Hepatocyte (in vitro differentiated cells): Measurements from ENCODE around the gene REV3L. TPM values are rescaled to one million over a fixed set of nuclear protein-coding genes. Genes with fewer than 3 reads are reported as not detected.
"Not testable (repeated sequence)": the region's sequence is repeated elsewhere in the genome, so short reads cannot be mapped to it uniquely, and the experiment has no call there.

Source experiments
- DNase-seq: peaks from one replicate; pipeline ENCODE4 v3.0.0-alpha.2; 2016; ENCODE audit warnings: low spot score
- H2AFZ ChIP-seq: fragments of 200-600 bp; sonication (generic); 2 replicates; pipeline ENCODE4 v1.6.0; 2016; ENCODE audit warnings: antibody characterized with exemption, mild to moderate bottlenecking
- H3K27ac ChIP-seq: fragments of 200-600 bp; sonication (generic); 2 replicates; pipeline ENCODE4 v1.5.1; 2016; ENCODE audit warnings: mild to moderate bottlenecking
- H3K27me3 ChIP-seq: fragments of 200-600 bp; sonication (generic); 2 replicates; pipeline ENCODE4 v1.6.1; 2016
- H3K36me3 ChIP-seq: fragments of 200-600 bp; sonication (generic); replicated peaks from 2 replicates; pipeline ENCODE4 v1.5.1; 2016; ENCODE audit warnings: low read depth; ENCODE audit not compliant: insufficient read depth
- H3K4me1 ChIP-seq: fragments of 200-600 bp; sonication (generic); 2 replicates; pipeline ENCODE4 v1.5.1; 2016; ENCODE audit warnings: mild to moderate bottlenecking, moderate library complexity; ENCODE audit not compliant: insufficient read depth
- H3K4me2 ChIP-seq: fragments of 200-600 bp; sonication (generic); 2 replicates; pipeline ENCODE4 v1.6.0; 2016
- H3K4me3 ChIP-seq: fragments of 200-600 bp; sonication (generic); 2 replicates; pipeline ENCODE4 v1.5.1; 2016; ENCODE audit warnings: mild to moderate bottlenecking
- H3K79me2 ChIP-seq: fragments of 200-600 bp; sonication (generic); 2 replicates; pipeline ENCODE4 v1.6.0; 2017; ENCODE audit warnings: mild to moderate bottlenecking
- H3K9me2 ChIP-seq: fragments of 200-600 bp; sonication (generic); replicated peaks from 2 replicates; pipeline ENCODE4 v1.6.0; 2017; ENCODE audit warnings: mild to moderate bottlenecking; ENCODE audit not compliant: insufficient read depth
- H3K9me3 ChIP-seq: fragments of 200-600 bp; sonication (generic); 2 replicates; pipeline ENCODE4 v1.5.1; 2016; ENCODE audit warnings: low read depth, mild to moderate bottlenecking
- H4K20me1 ChIP-seq: fragments of 200-600 bp; sonication (generic); 2 replicates; pipeline ENCODE4 v1.6.0; 2016; ENCODE audit warnings: mild to moderate bottlenecking; ENCODE audit not compliant: insufficient read depth, poor library complexity, severe bottlenecking
- EZH2 ChIP-seq: fragments of 200-600 bp; sonication (generic); IDR thresholded peaks from 2 replicates; pipeline ENCODE4 v1.6.1; 2016; ENCODE audit warnings: antibody characterized with exemption, mild to moderate bottlenecking, borderline replicate concordance
- EZH2phosphoT487 ChIP-seq: fragments of 200-600 bp; sonication (generic); IDR thresholded peaks from one replicate; pipeline ENCODE4 v1.6.1; 2018; ENCODE audit warnings: antibody characterized with exemption, mild to moderate bottlenecking, low read depth, moderate library complexity; ENCODE audit not compliant: unreplicated experiment, severe bottlenecking
- WGBS: methylation state at CpG from one replicate; pipeline ENCODE4 v1.1.6; 2016; ENCODE audit warnings: low lambda C conversion rate; ENCODE audit errors: missing lambda C conversion rate; 5-methylcytosine and 5-hydroxymethylcytosine counted together
- polyA plus RNA-seq: library from polyadenylated mRNA; unstranded; fragments of >200 nt; fragmentation: Nextera tagmentation; extraction: Ambion mirVana; gene quantifications from 2 replicates; pipeline ENCODE4 v1.2.1, GENCODE V29; 2016
- total RNA-seq: library from RNA; depleted of rRNA; stranded (reverse); fragments of >200 nt; gene quantifications from 2 replicates; pipeline ENCODE4 v1.2.3, GENCODE V29; 2014
- TF ChIP-seq, protein P1 (sequence below): fragments of 200-600 bp; sonication (generic); IDR thresholded peaks from 2 replicates; pipeline ENCODE4 v1.5.1; 2016; ENCODE audit warnings: antibody characterized with exemption, mild to moderate bottlenecking; ENCODE audit not compliant: poor library complexity

Gene REV3L
- total and polyA plus RNA-seq, 2 experiments from 2014 or later, result 17.6 to 29.4 TPM

- DNase-seq, result no peak
- Histone ChIP-seq H3K36me3 (no peaks in the 10 kb centered on the region), H3K27ac (no peak overlapping the region), H3K9me2 (no peaks in the 10 kb centered on the region), H2AFZ (no peak overlapping the region), H3K9me3 (no peaks in the 10 kb centered on the region), H3K79me2 (no peaks in the 10 kb centered on the region), H3K27me3 (no peaks in the 10 kb centered on the region), H3K4me3 (no peak overlapping the region), H3K4me2 (no peak overlapping the region), H3K4me1 (no peaks in the 10 kb centered on the region), H4K20me1 (no peaks in the 10 kb centered on the region)
- TF ChIP-seq EZH2 (no peak), EZH2phosphoT487 (no peak)
- TF ChIP-seq, protein P1, sequence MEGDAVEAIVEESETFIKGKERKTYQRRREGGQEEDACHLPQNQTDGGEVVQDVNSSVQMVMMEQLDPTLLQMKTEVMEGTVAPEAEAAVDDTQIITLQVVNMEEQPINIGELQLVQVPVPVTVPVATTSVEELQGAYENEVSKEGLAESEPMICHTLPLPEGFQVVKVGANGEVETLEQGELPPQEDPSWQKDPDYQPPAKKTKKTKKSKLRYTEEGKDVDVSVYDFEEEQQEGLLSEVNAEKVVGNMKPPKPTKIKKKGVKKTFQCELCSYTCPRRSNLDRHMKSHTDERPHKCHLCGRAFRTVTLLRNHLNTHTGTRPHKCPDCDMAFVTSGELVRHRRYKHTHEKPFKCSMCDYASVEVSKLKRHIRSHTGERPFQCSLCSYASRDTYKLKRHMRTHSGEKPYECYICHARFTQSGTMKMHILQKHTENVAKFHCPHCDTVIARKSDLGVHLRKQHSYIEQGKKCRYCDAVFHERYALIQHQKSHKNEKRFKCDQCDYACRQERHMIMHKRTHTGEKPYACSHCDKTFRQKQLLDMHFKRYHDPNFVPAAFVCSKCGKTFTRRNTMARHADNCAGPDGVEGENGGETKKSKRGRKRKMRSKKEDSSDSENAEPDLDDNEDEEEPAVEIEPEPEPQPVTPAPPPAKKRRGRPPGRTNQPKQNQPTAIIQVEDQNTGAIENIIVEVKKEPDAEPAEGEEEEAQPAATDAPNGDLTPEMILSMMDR, result no peak
- 90% methylated on average over 1 of the region's 1 CpG for WGBS
Observed at GRCh38 chr6:111297776-111298175, 185.2 kb downstream of the REV3L start.

GRCh38 chr6:111294374-111294967 lies 188.5 kb downstream of the REV3L start:
- WGBS, result 97% methylated on average over 7 of the region's 7 CpGs
- H4K20me1 ChIP-seq, result no peaks in the 10 kb centered on the region
- no peaks in the 10 kb centered on the region for H3K36me3 ChIP-seq
- DNase-seq, result no peak
- no peak overlapping the region for H3K4me2 ChIP-seq
- peaks cover 12% of the 10 kb centered on the region for H3K4me1 ChIP-seq
- H3K27me3 ChIP-seq, result no peaks in the 10 kb centered on the region
- H3K9me3 ChIP-seq, result no peaks in the 10 kb centered on the region
- no peak for TF ChIP-seq EZH2
- no peak for TF ChIP-seq EZH2phosphoT487
- TF ChIP-seq, protein P1, result no peak
- H3K79me2 ChIP-seq, result no peaks in the 10 kb centered on the region
- no peak overlapping the region for H2AFZ ChIP-seq
- H3K27ac ChIP-seq, result no peak overlapping the region
- H3K4me3 ChIP-seq, result no peak overlapping the region
- H3K9me2 ChIP-seq, result no peaks in the 10 kb centered on the region

DNA sequence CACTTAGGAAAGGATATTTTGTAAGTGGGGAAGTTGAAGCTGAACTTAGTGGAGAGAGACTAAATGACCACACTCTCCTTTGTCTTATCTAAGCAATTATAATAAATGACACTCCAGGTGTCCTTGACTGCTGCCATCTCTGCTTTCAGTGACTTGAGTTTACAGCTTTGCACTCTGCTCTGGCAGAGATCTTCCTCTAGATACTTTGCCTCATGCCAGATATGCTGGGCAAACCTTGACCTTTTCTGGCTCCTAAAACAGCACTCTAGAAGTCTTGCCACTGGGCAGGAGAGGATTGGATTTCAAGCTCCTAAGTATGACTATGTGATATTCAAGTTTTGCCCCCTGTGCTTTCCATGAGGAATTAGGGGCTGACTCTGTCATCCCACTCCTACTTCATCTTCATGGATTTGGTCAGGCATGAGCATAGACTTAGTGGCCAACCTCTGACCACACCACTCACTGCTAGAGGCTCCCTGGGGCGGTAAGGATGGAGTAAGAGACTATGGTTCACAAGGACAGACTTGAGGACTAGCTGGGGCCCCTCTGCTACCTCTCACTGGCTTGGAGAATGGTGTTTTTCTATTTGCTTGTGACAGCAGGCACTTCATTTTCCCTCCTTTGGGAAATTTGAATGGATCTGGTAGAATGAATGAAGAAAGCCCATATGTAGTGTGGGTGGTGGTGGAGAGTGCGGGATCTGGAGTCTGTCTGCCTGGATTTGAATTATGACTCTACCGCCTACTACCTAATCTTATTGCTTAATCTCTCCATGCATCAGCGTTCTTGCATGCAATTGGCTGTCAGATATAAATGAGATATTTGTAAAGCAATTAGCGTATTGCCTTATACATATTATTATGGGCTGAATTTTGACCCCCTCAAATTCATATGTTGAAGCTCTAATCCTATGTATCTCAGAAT lies 191.4 kb downstream of the REV3L start:
- TF ChIP-seq EZH2, result no peak
- TF ChIP-seq EZH2phosphoT487, result no peak
- TF ChIP-seq, protein P1, result no peak
- Histone ChIP-seq H3K27ac (peak overlapping the region; percentile 68), H2AFZ (no peak overlapping the region), H4K20me1 (no peaks in the 10 kb centered on the region), H3K9me3 (no peaks in the 10 kb centered on the region), H3K79me2 (no peaks in the 10 kb centered on the region), H3K36me3 (no peaks in the 10 kb centered on the region), H3K27me3 (no peaks in the 10 kb centered on the region), H3K9me2 (no peaks in the 10 kb centered on the region), H3K4me2 (no peak overlapping the region), H3K4me1 (peaks cover 12% of the 10 kb centered on the region), H3K4me3 (no peak overlapping the region)
- WGBS, result 89% methylated on average over 5 of the region's 5 CpGs
- DNase-seq, result no peak

GRCh38 chr6:111290689-111291335 lies 192.2 kb downstream of the REV3L start:
- 51% methylated on average over 5 of the region's 5 CpGs for WGBS
- not testable (repeated sequence) for H3K9me3 ChIP-seq, H3K4me3 ChIP-seq, H2AFZ ChIP-seq, H3K27me3 ChIP-seq, H3K4me2 ChIP-seq, H3K36me3 ChIP-seq, DNase-seq, H4K20me1 ChIP-seq, H3K9me2 ChIP-seq, H3K79me2 ChIP-seq
- Histone ChIP-seq H3K4me1 (peaks cover 12% of the 10 kb centered on the region), H3K27ac (peak overlapping the region; percentile 68)

GRCh38 chr6:111284356-111284755 lies 198.7 kb downstream of the REV3L start:
- not testable (repeated sequence) for H3K4me1 ChIP-seq, H2AFZ ChIP-seq, H3K36me3 ChIP-seq, H3K27ac ChIP-seq, H3K9me3 ChIP-seq, H3K4me2 ChIP-seq, H3K4me3 ChIP-seq, H3K9me2 ChIP-seq, H3K27me3 ChIP-seq, H4K20me1 ChIP-seq, DNase-seq
- 86% methylated on average over 5 of the region's 5 CpGs for WGBS
- peaks cover 13% of the 10 kb centered on the region for H3K79me2 ChIP-seq
